Bronchial smooth muscle cell (primary cell): Measurements from ENCODE around the gene EXOC4. TPM values are rescaled to one million over a fixed set of nuclear protein-coding genes. Genes with fewer than 3 reads are reported as not detected.

ENCODE experiments used
- total RNA-seq: library from RNA; depleted of rRNA; stranded (reverse); fragments of >200 nt; gene quantifications from 2 replicates; pipeline ENCODE4 v1.2.1, GENCODE V29; 2014

The EXOC4 gene
- total RNA-seq: 126 and 169 TPM in 2 replicates

DNA sequence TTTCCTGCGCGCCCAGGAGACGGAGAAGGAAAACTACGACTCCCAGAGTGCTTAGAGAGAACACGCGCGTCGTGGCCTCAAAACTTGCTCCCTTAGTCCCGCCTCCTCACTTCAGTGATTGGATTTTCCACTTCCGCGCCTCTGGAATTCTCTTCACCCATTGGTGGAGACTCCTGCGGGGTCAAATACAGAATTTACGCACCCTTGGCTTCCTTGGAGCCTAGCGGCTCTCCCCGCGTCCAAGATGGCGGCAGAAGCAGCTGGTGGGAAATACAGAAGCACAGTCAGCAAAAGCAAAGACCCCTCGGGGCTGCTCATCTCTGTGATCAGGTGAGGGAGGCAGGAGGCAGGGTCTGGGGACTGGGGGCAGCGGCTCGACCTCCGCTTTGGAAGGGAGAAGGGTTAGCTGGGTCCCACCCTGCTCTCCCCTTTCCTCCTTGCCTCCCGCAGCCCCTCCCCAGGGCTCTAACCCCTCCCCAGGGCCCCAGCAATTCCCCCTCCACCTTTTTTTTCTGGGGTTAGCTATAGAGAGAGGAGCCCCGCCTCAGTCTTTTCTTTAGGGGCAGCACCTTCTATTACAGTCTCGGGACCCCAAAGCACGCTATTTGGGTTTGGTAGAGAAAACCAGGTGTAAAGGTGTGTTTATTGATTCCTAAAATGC lies at the start of gene EXOC4:
TSS of gene EXOC4 (plus strand) at position 221 of the 661 bp plus-strand sequence.

Other genes with a start within 250 kb of the EXOC4 start
- gene CHCHD3, start 171.0 kb upstream of the EXOC4 start, total RNA-seq: 56.2 and 66.8 TPM in 2 replicates